Measurements from ENCODE around the gene METTL16.

METTL16 gene

GRCh38 chr17:2410951-2411350 lies 100.7 kb downstream of the METTL16 start:
- DNase-seq: no peak

- no peak for DNase-seq
Observed at GRCh38 chr17:2406903-2407790, 104.5 kb downstream of the METTL16 start.

- no peak for DNase-seq
Observed at GRCh38 chr17:2406271-2406902, 105.3 kb downstream of the METTL16 start.

GRCh38 chr17:2405247-2405926 lies 106.3 kb downstream of the METTL16 start:
- no peak for DNase-seq

- no peak for DNase-seq
Observed at GRCh38 chr17:2403044-2403443, 108.6 kb downstream of the METTL16 start.

GRCh38 chr17:2402544-2402943 lies 109.1 kb downstream of the METTL16 start:
- no peak for DNase-seq

- peak; percentile 85 to 95 for DNase-seq
Observed at GRCh38 chr17:2401426-2402221, 110.1 kb downstream of the METTL16 start.

- DNase-seq: peak; percentile 67 to 87
Observed at GRCh38 chr17:2400877-2401425, 110.7 kb downstream of the METTL16 start, which contains the start of gene MNT. Gene MNT (minus strand): TSS chr17:2401060. CDS start chr17:2400712, 348 bp downstream.

- DNase-seq: no peak
Observed at GRCh38 chr17:2400474-2400866, 111.2 kb downstream of the METTL16 start.

GRCh38 chr17:2399572-2400473 lies 111.9 kb downstream of the METTL16 start:
- DNase-seq: peak; percentile 55 to 83

GRCh38 chr17:2398655-2399571 lies 112.8 kb downstream of the METTL16 start:
- DNase-seq: no peak

- DNase-seq: no peak
Observed at GRCh38 chr17:2398182-2398581, 113.5 kb downstream of the METTL16 start.

GRCh38 chr17:2397247-2398171 lies 114.2 kb downstream of the METTL16 start:
- DNase-seq: no peak

GRCh38 chr17:2396568-2397246 lies 115.0 kb downstream of the METTL16 start:
- no peak for DNase-seq

- no peak for DNase-seq
Observed at GRCh38 chr17:2396192-2396567, 115.5 kb downstream of the METTL16 start.

- DNase-seq: no peak
Observed at GRCh38 chr17:2395258-2396181, 116.2 kb downstream of the METTL16 start.

GRCh38 chr17:2394775-2395201 lies 116.9 kb downstream of the METTL16 start:
- DNase-seq: no peak
